Measurements from ENCODE around the gene PHC2. TPM values are rescaled to one million over a fixed set of nuclear protein-coding genes. Genes with fewer than 3 reads are reported as not detected.

PHC2 gene
- total and polyA plus RNA-seq, 3 donors from 2014 or later, result 121 to 178 (median 130) TPM

DNA sequence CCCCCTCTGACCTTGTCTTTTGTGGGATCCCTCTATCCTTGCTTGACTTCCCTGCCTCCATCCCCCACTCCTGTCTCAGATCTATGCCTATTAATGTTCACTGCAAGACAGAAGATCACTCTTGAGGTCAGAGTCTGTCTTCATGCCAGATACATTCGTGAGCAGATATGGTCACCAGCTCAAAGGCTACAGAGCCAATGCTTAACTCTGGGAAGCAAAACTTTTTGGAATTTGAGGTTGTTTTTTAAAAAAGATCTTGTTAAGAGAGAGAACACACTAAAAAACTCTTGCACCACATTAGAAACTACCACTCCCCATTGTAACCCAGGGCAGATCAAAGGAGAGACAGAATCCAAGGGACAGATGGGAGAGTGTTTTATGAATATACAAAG lies 92.9 kb downstream of the PHC2 start:
- no peak for TF ChIP-seq POLR2A (IDR thresholded peaks at IDR 0.05)
- TF ChIP-seq, protein P1, sequence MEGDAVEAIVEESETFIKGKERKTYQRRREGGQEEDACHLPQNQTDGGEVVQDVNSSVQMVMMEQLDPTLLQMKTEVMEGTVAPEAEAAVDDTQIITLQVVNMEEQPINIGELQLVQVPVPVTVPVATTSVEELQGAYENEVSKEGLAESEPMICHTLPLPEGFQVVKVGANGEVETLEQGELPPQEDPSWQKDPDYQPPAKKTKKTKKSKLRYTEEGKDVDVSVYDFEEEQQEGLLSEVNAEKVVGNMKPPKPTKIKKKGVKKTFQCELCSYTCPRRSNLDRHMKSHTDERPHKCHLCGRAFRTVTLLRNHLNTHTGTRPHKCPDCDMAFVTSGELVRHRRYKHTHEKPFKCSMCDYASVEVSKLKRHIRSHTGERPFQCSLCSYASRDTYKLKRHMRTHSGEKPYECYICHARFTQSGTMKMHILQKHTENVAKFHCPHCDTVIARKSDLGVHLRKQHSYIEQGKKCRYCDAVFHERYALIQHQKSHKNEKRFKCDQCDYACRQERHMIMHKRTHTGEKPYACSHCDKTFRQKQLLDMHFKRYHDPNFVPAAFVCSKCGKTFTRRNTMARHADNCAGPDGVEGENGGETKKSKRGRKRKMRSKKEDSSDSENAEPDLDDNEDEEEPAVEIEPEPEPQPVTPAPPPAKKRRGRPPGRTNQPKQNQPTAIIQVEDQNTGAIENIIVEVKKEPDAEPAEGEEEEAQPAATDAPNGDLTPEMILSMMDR (IDR thresholded peaks at IDR 0.05), result no peak
- WGBS, 2 donors, result 24 to 27% methylated on average over 1 of the region's 1 CpG
- no peaks in the 10 kb centered on the region for H3K36me3 ChIP-seq (ENCODE audit: low read depth, missing control alignments)
- H3K4me3 ChIP-seq, result no peak overlapping the region
- peaks cover 73% of the 10 kb centered on the region for H3K4me1 ChIP-seq
- intact Hi-C loops (cut with DNase I; ENCODE audit: low total_unique reads), result no loop called here
- peak overlapping the region; percentile 66 to 75 for H3K27ac ChIP-seq
- DNase-seq, result no peak
- no peaks in the 10 kb centered on the region for H3K9me3 ChIP-seq
- H3K27me3 ChIP-seq, result no peaks in the 10 kb centered on the region

- Histone ChIP-seq H3K27ac (peak overlapping the region; percentile 66 to 75), H3K36me3 (ENCODE audit: low read depth, missing control alignments) (no peaks in the 10 kb centered on the region), H3K9me3 (no peaks in the 10 kb centered on the region), H3K4me3 (no peak overlapping the region), H3K4me1 (peaks cover 68% of the 10 kb centered on the region), H3K27me3 (no peaks in the 10 kb centered on the region)
- intact Hi-C loops (cut with DNase I; ENCODE audit: low total_unique reads), result no loop called here
- TF ChIP-seq POLR2A (IDR thresholded peaks at IDR 0.05), result no peak
- TF ChIP-seq, protein P1 (IDR thresholded peaks at IDR 0.05), result no peak
- 80 to 93% methylated on average over 6 of the region's 6 CpGs for whole genome bisulfite sequencing, 2 donors
- DNase-seq, result no peak
Observed at GRCh38 chr1:33337441-33337840, 93.5 kb downstream of the PHC2 start.

DNA sequence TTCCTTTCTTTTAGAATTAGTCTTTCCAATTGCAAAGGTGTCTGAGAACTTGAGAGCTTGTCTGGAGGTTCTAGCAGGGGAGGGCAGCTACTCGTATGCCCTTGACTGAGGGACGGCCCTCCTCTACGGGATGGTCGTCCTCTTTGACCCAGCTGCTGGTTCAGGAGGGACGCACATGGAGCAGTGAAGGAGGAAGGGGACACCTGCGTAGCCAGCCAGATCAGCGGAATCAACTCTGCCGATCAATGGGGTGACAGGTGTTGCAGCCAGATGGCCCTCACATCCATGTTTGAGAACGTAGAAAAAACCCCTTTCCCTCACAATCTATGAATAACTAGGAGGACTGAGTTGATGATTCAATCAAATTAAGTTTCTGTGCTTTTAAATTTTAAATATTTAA lies 94.3 kb downstream of the PHC2 start:
- no peak overlapping the region for H3K4me3 ChIP-seq
- no peak overlapping the region for H3K27ac ChIP-seq
- no peaks in the 10 kb centered on the region for H3K36me3 ChIP-seq (ENCODE audit: low read depth, missing control alignments)
- no peaks in the 10 kb centered on the region for H3K9me3 ChIP-seq
- no peak for DNase-seq
- no peak for TF ChIP-seq POLR2A (IDR thresholded peaks at IDR 0.05)
- TF ChIP-seq, protein P1 (IDR thresholded peaks at IDR 0.05), result no peak
- 63 to 83% methylated on average over 9 of the region's 9 CpGs for WGBS, 2 donors
- peaks cover 68% of the 10 kb centered on the region for H3K4me1 ChIP-seq
- no peaks in the 10 kb centered on the region for H3K27me3 ChIP-seq
- intact Hi-C loops (cut with DNase I; ENCODE audit: low total_unique reads), result no loop called here

GRCh38 chr1:33335020-33335419 lies 95.9 kb downstream of the PHC2 start:
- WGBS, 2 donors, result 51 to 56% methylated on average over 4 of the region's 4 CpGs
- no peak for DNase-seq
- Histone ChIP-seq H3K9me3 (no peaks in the 10 kb centered on the region), H3K27ac (no peak overlapping the region), H3K4me3 (no peak overlapping the region), H3K4me1 (peaks cover 53% of the 10 kb centered on the region), H3K36me3 (ENCODE audit: low read depth, missing control alignments) (no peaks in the 10 kb centered on the region), H3K27me3 (no peaks in the 10 kb centered on the region)
- intact Hi-C loops (cut with DNase I; ENCODE audit: low total_unique reads), result no loop called here
- TF ChIP-seq, protein P1 (IDR thresholded peaks at IDR 0.05), result no peak
- TF ChIP-seq POLR2A (IDR thresholded peaks at IDR 0.05), result no peak

- Histone ChIP-seq H3K4me3 (no peak overlapping the region), H3K9me3 (no peaks in the 10 kb centered on the region), H3K27me3 (no peaks in the 10 kb centered on the region), H3K36me3 (ENCODE audit: low read depth, missing control alignments) (no peaks in the 10 kb centered on the region), H3K4me1 (peaks cover 46% of the 10 kb centered on the region), H3K27ac (peak overlapping the region in 1 of 2 donors; percentile 7)
- intact Hi-C loops (cut with DNase I; ENCODE audit: low total_unique reads), result no loop called here
- DNase-seq, result peak; percentile 31
- 45 to 59% methylated on average over 17 of the region's 17 CpGs for WGBS, 2 donors
- TF ChIP-seq, protein P1 (IDR thresholded peaks at IDR 0.05), result no peak
- no peak for TF ChIP-seq POLR2A (IDR thresholded peaks at IDR 0.05)
Observed at GRCh38 chr1:33334081-33334552, 96.8 kb downstream of the PHC2 start.
